GM18507 (cell line): ENCODE results near the gene LDB3.

Source experiments
- DNase-seq: peaks from one replicate; pipeline ENCODE4 v3.0.0; 2011; ENCODE audit warnings: low read depth; ENCODE audit not compliant: insufficient read length; ENCODE audit errors: extremely low spot score
- FAIRE-seq: peaks from 2 replicates; lab custom pipeline; 2011; peaks lifted over from hg19 to GRCh38; lab: Jason Lieb, UNC

The LDB3 gene

DNA sequence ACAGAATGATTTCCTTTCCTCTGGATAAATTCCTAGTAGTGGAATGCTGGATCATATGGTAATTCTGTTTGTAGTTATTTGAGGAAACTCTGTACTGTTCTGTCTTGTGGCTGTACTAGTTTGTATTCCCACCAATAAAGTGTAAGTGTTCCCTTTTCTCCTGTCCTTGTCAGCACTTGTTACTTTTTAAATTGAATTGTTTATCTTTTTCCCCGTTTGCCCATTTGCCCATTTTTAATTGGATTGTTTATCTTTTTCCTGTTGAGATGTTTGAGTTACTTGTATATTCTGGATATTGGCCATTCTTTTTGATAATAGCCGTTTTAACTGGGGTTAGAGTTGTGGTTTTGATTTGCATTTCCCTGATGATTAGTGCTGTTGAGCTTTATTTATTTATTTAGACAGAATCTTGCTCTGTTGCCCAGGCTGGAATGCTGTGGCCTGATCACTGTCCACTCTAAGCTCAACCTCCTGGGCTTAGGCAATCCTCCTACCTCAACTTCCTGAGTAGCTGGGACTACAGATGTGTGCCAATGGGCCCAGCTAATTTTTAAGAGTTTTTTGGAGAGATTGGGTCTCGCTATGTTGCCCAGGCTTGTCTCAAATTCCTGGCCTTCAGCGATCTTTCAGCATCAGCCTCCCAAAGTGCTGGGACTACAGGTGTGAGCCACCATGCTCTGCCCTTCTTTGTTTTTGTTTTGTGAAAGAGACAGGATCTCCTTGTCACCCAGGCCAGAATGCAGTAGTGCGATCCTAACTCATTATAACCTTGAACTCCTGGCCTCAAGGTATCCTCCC, 111.1 kb downstream of the LDB3 start:
- FAIRE-seq (no peak), DNase-seq (no peak)

DNA sequence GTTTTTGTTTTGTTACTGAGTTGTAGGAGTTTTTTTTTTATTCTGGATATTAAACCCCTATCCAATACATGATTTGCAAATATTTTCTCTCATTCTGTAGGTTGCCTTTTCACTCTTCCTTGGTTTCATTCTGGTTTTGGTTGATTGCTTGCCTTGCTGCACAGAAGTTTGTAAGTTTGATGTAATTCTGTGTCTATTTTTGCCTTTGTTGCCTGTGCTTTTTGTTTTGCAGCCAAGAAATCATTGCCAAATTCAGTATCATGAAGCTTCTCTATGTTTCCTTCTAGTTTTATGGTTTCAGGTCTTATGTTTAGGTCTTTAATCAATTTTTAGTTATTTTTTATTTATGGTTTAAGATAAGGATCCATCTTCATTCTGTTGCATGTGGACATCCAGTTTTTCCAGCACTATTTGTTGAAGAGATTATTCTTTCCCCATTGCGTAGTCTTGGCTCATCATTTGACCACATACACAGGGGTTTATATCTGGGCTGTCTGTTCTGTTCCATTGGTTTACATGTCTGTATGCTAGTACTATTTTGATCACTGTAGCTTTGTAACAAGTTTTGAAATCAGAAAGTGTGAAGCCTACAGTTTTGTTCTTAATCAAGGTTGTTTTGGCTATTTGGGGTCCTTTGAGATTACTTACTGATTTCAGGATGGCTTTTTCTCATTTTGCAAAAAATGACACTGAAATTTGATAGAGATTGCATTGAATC, 114.5 kb downstream of the LDB3 start:
- DNase-seq (no peak), FAIRE-seq (peak; percentile 75)

DNA sequence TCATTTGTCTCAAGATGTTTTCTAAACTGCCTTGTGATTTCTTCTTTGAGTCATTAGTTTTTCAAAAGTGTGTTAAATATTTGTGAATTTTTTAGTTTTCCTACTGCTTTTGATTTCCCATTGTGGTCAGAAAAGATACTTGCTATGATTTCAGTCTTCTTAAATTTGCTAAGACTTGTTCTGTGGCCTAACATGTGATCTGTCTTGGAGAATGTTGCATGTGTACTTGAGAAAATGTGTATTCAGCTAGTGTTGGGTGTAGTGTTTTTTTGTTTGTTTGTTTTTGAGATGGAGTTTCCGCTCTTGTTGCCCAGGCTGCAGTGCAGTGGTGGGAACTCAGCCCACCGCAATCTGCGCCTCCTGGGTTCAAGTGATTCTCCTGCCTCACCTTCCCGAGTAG, 116.7 kb downstream of the LDB3 start:
- DNase-seq (no peak), FAIRE-seq (peak; percentile 45)
